Epidermal melanocyte (primary cell): ENCODE results near the gene GCG.
A peak's percentile ranks its signal among the peaks of the same experiment; 100 is the strongest.

Source experiments
- DNase-seq: peaks from one replicate; pipeline ENCODE4 v3.0.0; 2011; ENCODE audit warnings: low spot score; ENCODE audit not compliant: insufficient read length

The GCG gene

GRCh38 chr2:162149940-162150339 lies 2.1 kb downstream of the GCG start:
- DNase-seq = no peak

- DNase-seq = no peak
Observed at GRCh38 chr2:162149466-162149865, 2.6 kb downstream of the GCG start.

GRCh38 chr2:162148956-162149355 lies 3.1 kb downstream of the GCG start:
- no peak for DNase-seq

- DNase-seq = no peak
Observed at GRCh38 chr2:162143969-162144368, 8.1 kb downstream of the GCG start.

- DNase-seq = no peak
Observed at GRCh38 chr2:162138310-162138709, 13.7 kb downstream of the GCG start.

GRCh38 chr2:162127422-162127821 lies 24.6 kb downstream of the GCG start:
- DNase-seq = no peak

- no peak for DNase-seq
Observed at GRCh38 chr2:162126527-162126926, 25.5 kb downstream of the GCG start.

DNA sequence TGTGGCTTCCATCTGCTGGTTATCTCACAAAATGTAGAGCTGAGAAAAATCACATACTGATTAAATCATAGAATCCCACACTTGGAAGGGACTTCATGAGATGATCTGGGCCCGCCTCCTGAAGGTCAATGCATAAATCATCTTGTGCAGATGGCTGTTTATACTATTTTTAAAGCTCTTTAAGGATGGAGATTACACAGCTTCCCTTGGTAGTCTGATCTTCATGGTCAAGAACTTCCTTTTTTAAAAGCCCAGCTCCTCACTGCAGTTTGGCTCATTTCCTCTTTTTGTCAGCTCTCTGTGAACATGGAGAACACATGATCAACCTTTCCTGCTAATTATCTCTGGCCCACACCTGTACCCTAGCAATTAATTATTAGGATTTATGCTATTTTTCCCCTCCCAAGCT lies 25.9 kb downstream of the GCG start:
- DNase-seq = no peak

GRCh38 chr2:162125138-162125537 lies 26.9 kb downstream of the GCG start:
- no peak for DNase-seq

DNA sequence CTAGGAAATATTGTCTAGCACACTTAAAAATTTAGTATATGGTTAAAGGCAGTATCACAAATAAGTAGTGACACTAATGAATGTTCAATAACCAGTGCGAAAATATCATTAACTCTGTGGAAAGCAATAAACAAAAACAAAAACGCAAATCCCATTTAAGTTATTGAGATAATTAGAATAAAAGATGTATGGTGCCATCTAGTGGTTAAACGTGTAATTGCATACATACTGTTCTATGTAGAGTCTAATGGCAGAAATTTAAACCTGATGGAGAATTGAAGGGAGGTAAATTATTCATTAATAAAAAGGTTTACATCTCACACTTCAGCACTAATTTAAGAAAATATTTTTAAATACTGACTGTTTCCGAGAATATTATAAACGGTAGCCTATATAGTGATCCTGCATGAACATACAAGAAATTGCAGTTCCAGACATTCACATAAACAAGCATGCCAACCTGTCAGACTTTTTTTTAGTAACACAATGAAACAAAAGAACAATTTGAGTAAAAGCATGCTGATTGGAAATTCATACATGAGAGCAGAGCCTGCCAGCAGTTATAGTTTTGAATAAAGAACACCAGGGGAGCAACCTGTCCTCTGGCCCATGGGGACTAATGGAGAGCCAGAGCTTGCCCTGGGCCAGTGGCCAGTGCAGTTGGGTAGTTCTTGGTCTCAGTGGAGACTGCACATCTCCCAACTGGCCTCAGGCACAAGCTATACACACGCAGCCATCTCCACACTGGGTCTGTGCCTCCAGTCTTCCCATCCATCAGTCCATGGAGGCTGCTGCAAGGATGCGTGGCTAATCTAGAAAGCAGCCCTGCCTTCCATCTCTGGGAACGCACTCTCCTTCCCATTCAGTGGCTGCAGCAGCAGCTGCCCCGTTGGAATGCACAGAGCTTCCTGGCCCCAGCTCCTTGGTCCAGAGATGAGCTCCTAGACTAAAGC lies 28.0 kb downstream of the GCG start:
- peak; percentile 41 for DNase-seq

DNA sequence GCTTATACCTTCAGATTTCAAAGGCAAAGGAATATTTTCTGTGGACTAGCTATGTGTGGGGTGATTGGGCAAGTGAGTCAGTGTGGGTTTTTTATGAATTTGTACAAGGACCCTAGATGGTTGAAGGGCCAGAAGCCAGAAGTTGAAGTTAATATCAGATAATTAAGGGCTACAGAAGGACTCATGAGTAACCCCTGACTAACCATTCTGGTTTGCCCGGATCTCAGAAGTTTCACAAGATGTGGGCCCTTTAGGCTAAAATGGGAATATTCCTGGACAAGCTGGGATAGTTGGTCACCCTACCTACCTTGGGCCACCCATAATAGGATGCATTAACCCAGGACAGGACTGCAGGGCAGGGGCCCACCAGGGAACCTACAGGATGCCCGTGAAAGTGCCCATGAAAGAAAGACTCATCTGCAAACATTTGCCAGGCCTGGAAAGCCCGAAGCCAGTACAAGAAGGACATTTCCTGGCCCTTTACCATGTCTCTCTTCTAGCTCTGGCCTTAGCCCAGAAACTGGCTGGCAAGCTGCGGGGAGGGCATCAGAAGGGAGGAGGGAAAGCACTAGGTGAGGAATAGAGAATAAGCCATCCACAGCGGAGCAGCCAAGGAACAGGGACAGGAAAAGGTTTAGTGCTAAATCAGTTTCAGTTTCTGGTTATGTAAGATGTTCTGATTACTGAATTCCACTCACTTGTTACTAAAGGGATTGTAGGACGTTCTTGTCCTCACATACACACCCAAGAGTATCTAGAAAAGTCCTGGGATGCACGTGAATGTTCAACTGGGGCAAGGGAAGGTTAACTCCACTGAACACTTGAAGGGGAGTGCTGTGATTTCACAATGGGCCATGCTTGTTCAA lies 33.6 kb downstream of the GCG start:
- DNase-seq = no peak

- DNase-seq = no peak
Observed at GRCh38 chr2:162116352-162116751, 35.7 kb downstream of the GCG start.

DNA sequence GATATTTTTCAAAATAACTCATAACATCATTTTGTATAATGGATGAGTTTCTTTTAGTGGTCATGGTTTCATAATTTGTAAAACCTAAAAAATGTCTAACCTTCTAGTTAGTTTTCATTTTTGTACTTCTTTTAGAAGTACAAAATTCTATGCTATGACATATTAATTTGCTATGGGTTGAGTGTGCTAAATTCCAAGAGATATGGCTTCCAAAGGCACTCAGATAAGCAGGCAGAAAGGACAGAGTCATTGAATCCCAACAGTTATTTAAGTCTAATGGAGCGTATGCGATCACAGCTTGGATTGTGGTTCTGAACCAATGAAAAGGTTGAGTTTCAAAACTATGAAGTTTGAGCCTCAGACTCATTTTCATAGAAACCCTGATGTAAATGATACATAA lies 37.0 kb downstream of the GCG start:
- DNase-seq = no peak

DNA sequence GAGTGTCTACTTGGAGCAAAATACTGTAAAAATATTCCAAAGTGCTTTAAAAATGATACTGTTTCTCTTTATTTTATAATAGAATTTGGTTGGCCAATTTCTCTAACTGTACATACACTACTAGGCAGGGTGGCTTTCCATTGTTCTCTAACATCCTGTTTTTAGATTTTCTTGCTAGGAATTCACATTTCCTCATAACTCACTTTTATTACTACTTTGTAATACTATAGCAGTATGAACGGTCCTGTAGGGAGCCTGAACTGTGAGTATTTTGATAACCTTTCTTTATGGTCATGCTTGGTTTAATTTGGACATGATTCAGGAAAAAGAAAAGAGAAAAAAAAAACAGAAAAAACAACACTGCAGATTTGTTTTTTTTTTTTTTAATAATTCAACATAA lies 37.8 kb downstream of the GCG start:
- DNase-seq = no peak

DNA sequence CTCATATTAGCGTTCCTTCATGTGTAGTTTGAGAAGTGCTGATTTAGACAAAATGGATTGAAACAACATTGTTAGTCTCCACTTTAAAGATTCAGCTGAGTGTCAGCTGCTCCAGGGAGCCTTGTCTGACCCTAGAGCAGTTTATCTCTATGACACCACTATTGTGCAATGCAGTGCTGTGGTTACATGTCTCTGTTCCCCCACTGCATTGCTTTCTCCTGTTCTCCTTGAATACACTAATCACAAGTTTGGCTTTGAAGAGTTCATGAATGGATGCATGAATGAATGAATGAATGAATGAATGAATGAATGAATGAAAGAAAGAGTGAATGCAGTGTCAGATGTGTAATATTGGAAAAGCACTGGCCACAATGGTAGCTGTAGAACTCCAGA lies 38.3 kb downstream of the GCG start:
- DNase-seq = no peak

DNA sequence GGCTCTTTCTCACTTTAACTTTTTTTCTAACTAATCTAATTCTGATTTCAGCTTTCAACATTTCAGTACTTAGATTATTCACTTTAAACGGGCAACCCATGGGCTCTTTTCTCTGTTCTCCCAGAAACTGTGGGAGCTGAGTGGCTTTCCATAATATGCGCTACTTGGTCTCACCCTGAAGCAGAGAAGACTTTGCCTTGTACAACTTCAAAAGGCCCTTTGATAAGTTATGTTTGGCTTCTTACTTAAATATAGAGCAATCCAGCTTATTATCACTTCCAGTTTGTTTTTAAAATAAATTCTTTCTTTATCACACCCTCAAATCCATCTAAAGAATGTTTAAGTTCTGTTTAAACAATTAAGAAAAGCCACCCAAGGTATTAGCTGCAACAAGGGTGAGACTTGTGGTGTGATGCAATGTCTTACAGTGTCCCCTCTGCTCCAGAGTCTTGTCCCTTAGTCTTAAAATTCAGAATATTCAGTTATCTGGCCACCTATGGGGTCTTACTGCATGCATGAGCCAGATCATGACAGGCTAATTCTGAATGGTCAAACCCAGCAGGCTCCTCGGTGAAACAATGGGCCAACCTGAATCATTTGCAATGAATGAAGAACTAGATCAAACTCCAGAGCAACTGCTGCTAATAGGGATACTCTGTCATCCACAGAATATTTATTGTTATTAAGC lies 38.8 kb downstream of the GCG start:
- DNase-seq = no peak

- DNase-seq = no peak
Observed at GRCh38 chr2:162111958-162112850, 39.8 kb downstream of the GCG start.

GRCh38 chr2:162107361-162107901 lies 44.6 kb downstream of the GCG start:
- DNase-seq = no peak

GRCh38 chr2:162106746-162107145 lies 45.3 kb downstream of the GCG start:
- DNase-seq = no peak

DNA sequence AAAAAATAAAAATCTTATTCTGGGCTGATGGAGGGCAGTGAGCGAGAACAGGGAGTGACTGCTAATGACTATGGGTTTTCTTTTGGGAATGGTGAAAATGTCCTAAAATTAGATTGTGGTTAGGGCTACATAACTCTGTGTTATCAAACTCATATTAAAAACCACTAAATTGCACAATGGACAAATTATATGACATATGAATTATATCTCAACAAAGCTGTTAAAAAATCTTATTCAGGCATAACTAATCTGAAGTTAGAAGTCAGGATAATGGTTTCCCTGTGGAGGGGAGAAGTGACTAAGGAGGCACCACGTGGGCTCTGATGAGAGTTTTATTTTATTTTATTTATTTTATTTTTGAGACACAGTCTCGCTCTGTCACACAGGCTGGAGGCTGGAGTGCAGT lies 45.9 kb downstream of the GCG start:
- DNase-seq = no peak
